Measurements from ENCODE around the gene SLC25A22. TPM values are rescaled to one million over a fixed set of nuclear protein-coding genes. Genes with fewer than 3 reads are reported as not detected.

SLC25A22 gene
- total RNA-seq, 2 experiments from 2014 or later, result 9.1 to 11.1 TPM

DNA sequence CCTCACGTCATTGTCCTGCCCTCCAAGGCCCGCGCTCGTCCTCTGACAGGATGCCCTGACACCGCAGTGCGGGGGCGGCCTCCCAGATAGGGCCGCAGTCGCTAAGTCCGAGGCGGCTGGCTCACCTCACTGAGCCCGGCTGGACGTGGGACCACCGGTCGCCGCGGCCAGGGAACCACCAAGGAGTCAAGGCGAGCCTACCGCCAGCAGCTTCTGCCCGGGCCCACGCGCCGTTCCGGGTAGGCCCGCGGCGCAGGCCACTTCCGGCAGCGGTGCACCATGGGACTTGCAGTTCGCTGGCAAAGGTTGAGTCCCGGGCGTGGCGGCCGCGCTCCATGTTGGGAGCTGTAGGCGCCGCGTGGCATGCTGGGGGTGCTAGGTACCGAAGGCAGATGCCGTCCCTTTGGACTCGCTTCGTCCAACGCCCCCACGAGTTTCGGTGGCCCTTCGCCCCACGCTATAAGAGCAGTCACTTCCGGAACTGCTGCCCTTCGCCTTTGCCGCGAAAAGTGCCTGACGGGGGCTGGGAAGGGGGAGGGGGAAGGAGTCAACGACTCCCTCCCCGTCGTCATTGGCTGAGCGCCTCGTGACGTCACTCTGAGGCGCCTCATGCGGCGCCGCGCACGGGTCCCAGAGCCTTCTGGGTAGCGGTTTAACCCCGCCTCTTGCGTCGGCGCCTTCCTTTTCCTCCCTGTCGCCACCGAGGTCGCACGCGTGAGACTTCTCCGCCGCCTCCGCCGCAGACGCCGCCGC is 11.4 kb upstream of the SLC25A22 start, which contains the start of gene RPLP2:
Gene RPLP2 (plus strand): TSS at position 681 of the 753 bp plus-strand sequence. CDS start 268 bp downstream, outside the sequence.
- H3K27ac Mint-ChIP-seq, result peak within 1 kb of the TSS; percentile 99
- H3K27me3 Mint-ChIP-seq, result no peaks in the 10 kb centered on the region
- peaks cover 35% of the 10 kb centered on the region for H3K4me1 Mint-ChIP-seq (ENCODE audit: low read depth)
- peaks cover 36% of the 10 kb centered on the region for H3K36me3 Mint-ChIP-seq (ENCODE audit: low read depth)
- H3K4me3 ChIP-seq (ENCODE audit: low read length), result peak within 1 kb of the TSS; percentile 92
- intact Hi-C loops (cut with DNase I, micrococcal nuclease), result loop anchor here (1.0 to 10.0 kb wide), 5 partner anchors 10 to 575 kb away; partner anchors contain the start of genes GATD1 (in 1 of the 2), POLR2L (in 1 of the 2), PSMD13 (in 1 of the 2) and SIRT3 (in 1 of the 2)
- H3K4me3 Mint-ChIP-seq, result peak within 1 kb of the TSS; percentile 95
- TF ChIP-seq, protein P1, sequence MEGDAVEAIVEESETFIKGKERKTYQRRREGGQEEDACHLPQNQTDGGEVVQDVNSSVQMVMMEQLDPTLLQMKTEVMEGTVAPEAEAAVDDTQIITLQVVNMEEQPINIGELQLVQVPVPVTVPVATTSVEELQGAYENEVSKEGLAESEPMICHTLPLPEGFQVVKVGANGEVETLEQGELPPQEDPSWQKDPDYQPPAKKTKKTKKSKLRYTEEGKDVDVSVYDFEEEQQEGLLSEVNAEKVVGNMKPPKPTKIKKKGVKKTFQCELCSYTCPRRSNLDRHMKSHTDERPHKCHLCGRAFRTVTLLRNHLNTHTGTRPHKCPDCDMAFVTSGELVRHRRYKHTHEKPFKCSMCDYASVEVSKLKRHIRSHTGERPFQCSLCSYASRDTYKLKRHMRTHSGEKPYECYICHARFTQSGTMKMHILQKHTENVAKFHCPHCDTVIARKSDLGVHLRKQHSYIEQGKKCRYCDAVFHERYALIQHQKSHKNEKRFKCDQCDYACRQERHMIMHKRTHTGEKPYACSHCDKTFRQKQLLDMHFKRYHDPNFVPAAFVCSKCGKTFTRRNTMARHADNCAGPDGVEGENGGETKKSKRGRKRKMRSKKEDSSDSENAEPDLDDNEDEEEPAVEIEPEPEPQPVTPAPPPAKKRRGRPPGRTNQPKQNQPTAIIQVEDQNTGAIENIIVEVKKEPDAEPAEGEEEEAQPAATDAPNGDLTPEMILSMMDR (IDR thresholded peaks at IDR 0.05), result no peak
- H3K9me3 ChIP-seq (ENCODE audit: control insufficient read depth in 1 of 2, insufficient read depth in 1 of 2, low read length in 2 of 2), result no peaks in the 10 kb centered on the region
- DNase-seq (peak; percentile 93 to 99 (median 97)), ATAC-seq (ENCODE audit: poor library complexity) (peak; percentile 82)
- ChIA-PET POLR2A (interaction anchor here (0.6 to 2.2 kb wide), 21 partner anchors 9 to 602 kb away, joined by 3 to 101 read pairs (median 4); partner anchors contain the start of genes BET1L, CD151, DEAF1 and PHRF1), CTCF (interaction anchor here (0.6 kb wide), 2 partner anchors 33 to 117 kb away, joined by 3 read pairs; no protein-coding TSS in a partner anchor)
- H3K27me3 ChIP-seq (ENCODE audit: control insufficient read depth in 1 of 2, insufficient read depth in 2 of 2, low read length in 2 of 2), result no peaks in the 10 kb centered on the region
- peak within 1 kb of the TSS; percentile 95 to 99 for H3K27ac ChIP-seq (ENCODE audit: low read depth in 1 of 2, low read length in 2 of 2)
- H3K9me3 Mint-ChIP-seq, result no peaks in the 10 kb centered on the region
- peaks cover 42% of the 10 kb centered on the region for H3K4me1 ChIP-seq (ENCODE audit: insufficient read depth, low read length)
- H3K36me3 ChIP-seq (ENCODE audit: insufficient read depth, low read length), result peaks cover 31% of the 10 kb centered on the region

DNA sequence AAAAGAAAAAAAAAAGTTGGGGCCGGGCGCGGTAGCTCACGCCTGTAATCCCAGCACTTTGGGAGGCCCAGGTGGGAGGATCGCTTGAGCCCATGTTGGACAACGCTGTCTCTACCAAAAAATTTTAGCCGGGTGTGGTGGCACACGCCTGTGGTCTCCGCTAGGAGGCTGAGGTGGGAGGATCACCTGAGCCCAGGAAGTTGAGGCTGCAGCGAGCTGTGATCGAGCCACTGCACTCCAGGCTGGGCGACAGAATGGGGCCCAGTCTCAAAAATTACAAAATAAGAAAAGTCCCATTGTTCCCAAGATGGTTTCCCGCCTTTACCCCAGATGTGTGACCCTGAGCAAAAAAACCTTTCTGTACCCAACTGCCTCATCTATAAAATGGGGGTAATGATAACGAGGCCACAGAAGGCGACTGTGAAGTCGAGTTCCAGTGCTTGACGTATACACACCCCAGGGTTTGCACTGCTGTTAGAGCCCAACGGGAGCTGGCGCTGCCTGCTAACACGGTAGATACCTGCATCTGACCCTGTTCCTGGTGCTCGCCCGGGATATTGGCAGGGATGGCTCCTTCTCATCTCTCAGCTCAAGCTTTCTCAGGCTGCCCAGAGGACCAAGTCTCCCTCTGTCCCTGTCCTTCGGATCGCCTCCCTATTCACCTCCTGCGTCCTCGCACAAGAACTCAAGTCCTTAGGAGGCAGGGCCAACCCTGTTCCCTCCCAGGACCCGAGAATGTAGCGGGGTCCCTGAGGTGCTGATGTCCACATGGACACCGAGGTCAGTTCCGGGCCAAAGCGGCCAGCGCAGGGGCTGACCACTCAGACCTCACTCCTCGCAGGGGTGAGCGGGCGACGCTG is 10.6 kb upstream of the SLC25A22 start:
- intact Hi-C loops (cut with DNase I, micrococcal nuclease), result loop anchor here (1.0 to 10.0 kb wide), 5 partner anchors 11 to 574 kb away; partner anchors contain the start of genes GATD1 (in 1 of the 2), POLR2L (in 1 of the 2), PSMD13 (in 1 of the 2) and SIRT3 (in 1 of the 2)
- H3K4me3 ChIP-seq (ENCODE audit: low read length), result peak overlapping the region; percentile 92
- peak; percentile 0 for ATAC-seq (ENCODE audit: poor library complexity)

More for the DNA sequence above, 10.6 kb upstream of the SLC25A22 start:
- ChIA-PET POLR2A (interaction anchor here (0.6 to 2.2 kb wide), 21 partner anchors 8 to 601 kb away, joined by 3 to 101 read pairs (median 4); partner anchors contain the start of genes BET1L, CD151, DEAF1 and PHRF1), CTCF (no interaction called here)
- no peaks in the 10 kb centered on the region for H3K9me3 Mint-ChIP-seq
- Histone ChIP-seq H3K4me1 (ENCODE audit: insufficient read depth, low read length) (peaks cover 50% of the 10 kb centered on the region), H3K27ac (ENCODE audit: low read depth in 1 of 2, low read length in 2 of 2) (peak overlapping the region; percentile 95 to 99), H3K36me3 (ENCODE audit: insufficient read depth, low read length) (peaks cover 26% of the 10 kb centered on the region), H3K27me3 (ENCODE audit: control insufficient read depth in 1 of 2, insufficient read depth in 2 of 2, low read length in 2 of 2) (no peaks in the 10 kb centered on the region), H3K9me3 (ENCODE audit: control insufficient read depth in 1 of 2, insufficient read depth in 1 of 2, low read length in 2 of 2) (no peaks in the 10 kb centered on the region)
- H3K27ac Mint-ChIP-seq, result peak overlapping the region; percentile 99
- TF ChIP-seq, protein P1 (IDR thresholded peaks at IDR 0.05), result no peak
- DNase-seq, result peak in 4 of 14 experiments; percentile 29 to 76 (median 61)
- no peaks in the 10 kb centered on the region for H3K27me3 Mint-ChIP-seq
- peak overlapping the region; percentile 95 for H3K4me3 Mint-ChIP-seq
- H3K4me1 Mint-ChIP-seq (ENCODE audit: low read depth), result peaks cover 35% of the 10 kb centered on the region
- H3K36me3 Mint-ChIP-seq (ENCODE audit: low read depth), result peaks cover 36% of the 10 kb centered on the region
